Measurements from ENCODE around the gene ARGLU1. TPM values are rescaled to one million over a fixed set of nuclear protein-coding genes. Genes with fewer than 3 reads are reported as not detected.
A peak's percentile ranks its signal among the peaks of the same experiment; 100 is the strongest.

Gene ARGLU1
- total RNA-seq, 1 donor from 2014 or later = 56.9 TPM

GRCh38 chr13:106528718-106529414, 39.1 kb downstream of the ARGLU1 start:
- FAIRE-seq = no peak
- H3K27me3 Mint-ChIP-seq (ENCODE audit: low read depth, unreplicated experiment) = no peaks in the 10 kb centered on the region

GRCh38 chr13:106527826-106528225, 40.1 kb downstream of the ARGLU1 start:
- Mint-ChIP-seq H3K9me3 (ENCODE audit: unreplicated experiment) (no peaks in the 10 kb centered on the region), H3K36me3 (ENCODE audit: low read depth, unreplicated experiment) (no peaks in the 10 kb centered on the region), H3K27me3 (ENCODE audit: low read depth, unreplicated experiment) (no peaks in the 10 kb centered on the region), H3K27ac (ENCODE audit: unreplicated experiment) (peak overlapping the region; percentile 11), H3K4me3 (ENCODE audit: unreplicated experiment) (no peak overlapping the region), H3K4me1 (ENCODE audit: low read depth, unreplicated experiment) (peaks cover 56% of the 10 kb centered on the region)
- Histone ChIP-seq H3K27ac (ENCODE audit: low read depth, low read length) (no peak overlapping the region), H3K4me1 (ENCODE audit: insufficient read depth, low read length) (peaks cover 44% of the 10 kb centered on the region), H4K20me1 (ENCODE audit: insufficient read depth, low read length) (peaks cover 91% of the 10 kb centered on the region), H3K9ac (ENCODE audit: low read length) (no peak overlapping the region), H2AFZ (ENCODE audit: low read depth, low read length) (no peak overlapping the region), H3K9me3 (ENCODE audit: insufficient read depth, low read depth, low read length) (no peaks in the 10 kb centered on the region), H3K4me3 (ENCODE audit: insufficient read depth, low read depth, low read length) (no peak overlapping the region), H3K4me2 (ENCODE audit: low read length) (peak overlapping the region; percentile 93), H3K27me3 (ENCODE audit: insufficient read depth, low read length) (no peaks in the 10 kb centered on the region), H3K79me2 (ENCODE audit: insufficient read depth, low read length) (peaks cover 100% of the 10 kb centered on the region), H3K36me3 (ENCODE audit: insufficient read depth, low read length) (no peaks in the 10 kb centered on the region)
- TF ChIP-seq EZH2 (IDR thresholded peaks at IDR 0.05; ENCODE audit: insufficient read depth, low read length) = no peak
- no peak for TF ChIP-seq CTCF (IDR thresholded peaks at IDR 0.05; ENCODE audit: insufficient read depth, low read depth, low read length)
- no peak for FAIRE-seq
- no peak for DNase-seq (ENCODE audit: low read depth)

More at GRCh38 chr13:106528718-106529414, 39.1 kb downstream of the ARGLU1 start:
- H3K27ac Mint-ChIP-seq (ENCODE audit: unreplicated experiment) = peak overlapping the region; percentile 82
- Histone ChIP-seq H2AFZ (ENCODE audit: low read depth, low read length) (no peak overlapping the region), H3K36me3 (ENCODE audit: insufficient read depth, low read length) (no peaks in the 10 kb centered on the region), H3K9ac (ENCODE audit: low read length) (peak overlapping the region; percentile 29), H3K4me3 (ENCODE audit: insufficient read depth, low read depth, low read length) (no peak overlapping the region), H3K79me2 (ENCODE audit: insufficient read depth, low read length) (peaks cover 100% of the 10 kb centered on the region), H3K4me1 (ENCODE audit: insufficient read depth, low read length) (peaks cover 34% of the 10 kb centered on the region), H3K9me3 (ENCODE audit: insufficient read depth, low read depth, low read length) (no peaks in the 10 kb centered on the region), H3K27ac (ENCODE audit: low read depth, low read length) (peak overlapping the region; percentile 7), H3K27me3 (ENCODE audit: insufficient read depth, low read length) (no peaks in the 10 kb centered on the region), H3K4me2 (ENCODE audit: low read length) (peak overlapping the region; percentile 93), H4K20me1 (ENCODE audit: insufficient read depth, low read length) (peaks cover 89% of the 10 kb centered on the region)
- TF ChIP-seq CTCF (IDR thresholded peaks at IDR 0.05; ENCODE audit: insufficient read depth, low read depth, low read length) = no peak
- no peak for TF ChIP-seq EZH2 (IDR thresholded peaks at IDR 0.05; ENCODE audit: insufficient read depth, low read length)
- H3K9me3 Mint-ChIP-seq (ENCODE audit: unreplicated experiment) = no peaks in the 10 kb centered on the region
- H3K4me1 Mint-ChIP-seq (ENCODE audit: low read depth, unreplicated experiment) = peaks cover 45% of the 10 kb centered on the region
- no peaks in the 10 kb centered on the region for H3K36me3 Mint-ChIP-seq (ENCODE audit: low read depth, unreplicated experiment)
- DNase-seq (ENCODE audit: low read depth) = no peak
- H3K4me3 Mint-ChIP-seq (ENCODE audit: unreplicated experiment) = peak overlapping the region; percentile 71

- Histone ChIP-seq H3K9me3 (ENCODE audit: insufficient read depth, low read depth, low read length) (no peaks in the 10 kb centered on the region), H3K4me2 (ENCODE audit: low read length) (peak overlapping the region; percentile 93), H3K4me3 (ENCODE audit: insufficient read depth, low read depth, low read length) (no peak overlapping the region), H3K79me2 (ENCODE audit: insufficient read depth, low read length) (peaks cover 100% of the 10 kb centered on the region), H2AFZ (ENCODE audit: low read depth, low read length) (no peak overlapping the region), H3K27ac (ENCODE audit: low read depth, low read length) (no peak overlapping the region), H4K20me1 (ENCODE audit: insufficient read depth, low read length) (peaks cover 90% of the 10 kb centered on the region), H3K36me3 (ENCODE audit: insufficient read depth, low read length) (no peaks in the 10 kb centered on the region), H3K27me3 (ENCODE audit: insufficient read depth, low read length) (no peaks in the 10 kb centered on the region), H3K9ac (ENCODE audit: low read length) (no peak overlapping the region), H3K4me1 (ENCODE audit: insufficient read depth, low read length) (peaks cover 48% of the 10 kb centered on the region)
- peak; percentile 54 for FAIRE-seq
- Mint-ChIP-seq H3K4me3 (ENCODE audit: unreplicated experiment) (no peak overlapping the region), H3K9me3 (ENCODE audit: unreplicated experiment) (no peaks in the 10 kb centered on the region), H3K36me3 (ENCODE audit: low read depth, unreplicated experiment) (no peaks in the 10 kb centered on the region), H3K4me1 (ENCODE audit: low read depth, unreplicated experiment) (peaks cover 59% of the 10 kb centered on the region), H3K27ac (ENCODE audit: unreplicated experiment) (peak overlapping the region; percentile 11), H3K27me3 (ENCODE audit: low read depth, unreplicated experiment) (no peaks in the 10 kb centered on the region)
- TF ChIP-seq EZH2 (IDR thresholded peaks at IDR 0.05; ENCODE audit: insufficient read depth, low read length) (no peak), CTCF (IDR thresholded peaks at IDR 0.05; ENCODE audit: insufficient read depth, low read depth, low read length) (no peak)
- DNase-seq (ENCODE audit: low read depth) = no peak
Observed at GRCh38 chr13:106527445-106527801, 40.5 kb downstream of the ARGLU1 start.
